ENCODE results near the gene FAM222A. TPM values are rescaled to one million over a fixed set of nuclear protein-coding genes. Genes with fewer than 3 reads are reported as not detected.

The FAM222A gene
- total RNA-seq, 2 experiments from 2014 or later = 0.20 to 0.38 TPM

DNA sequence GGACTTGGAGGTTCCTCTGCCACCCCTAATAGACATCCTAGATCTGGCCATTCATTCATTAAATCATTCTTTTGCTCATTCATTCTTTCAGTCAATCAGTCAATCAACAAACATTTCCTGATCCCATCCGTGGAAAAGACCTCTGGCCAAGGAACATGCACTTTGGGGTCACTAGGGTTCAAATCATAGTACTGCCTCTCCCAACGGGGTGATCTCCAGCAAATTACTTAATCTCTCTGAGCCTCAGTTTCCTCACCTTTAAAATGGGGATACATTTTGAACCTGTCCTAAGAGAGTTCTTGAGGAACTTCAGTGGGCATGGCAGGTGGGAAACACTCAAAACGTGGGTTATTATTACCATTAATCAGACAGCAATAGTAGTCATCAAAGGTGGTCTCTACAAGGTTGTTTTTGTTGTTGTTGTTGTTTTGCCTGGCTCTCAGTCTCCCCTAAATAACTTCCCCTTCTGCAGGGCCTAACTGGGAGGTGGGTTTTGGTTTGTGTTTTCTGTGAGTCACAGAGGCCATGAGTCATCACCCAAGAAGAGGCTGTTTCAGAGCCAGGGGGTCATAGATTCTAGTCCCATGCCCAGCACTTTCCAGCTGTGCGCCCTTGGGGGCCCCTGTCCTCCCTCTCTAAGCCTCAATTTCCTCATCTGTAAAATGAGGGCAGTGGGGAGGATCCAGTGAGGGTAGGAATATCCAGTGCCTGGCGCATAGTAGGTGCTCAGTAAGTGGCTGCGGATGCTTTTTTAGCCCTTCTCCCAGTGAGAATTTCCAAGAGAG lies 16.9 kb upstream of the FAM222A start:
- H3K27me3 Mint-ChIP-seq (ENCODE audit: low read depth) = peaks cover 6% of the 10 kb centered on the region
- CTCF ChIA-PET = no interaction called here
- H3K36me3 Mint-ChIP-seq (ENCODE audit: low read depth) = no peaks in the 10 kb centered on the region
- intact Hi-C loops (cut with micrococcal nuclease) = no loop called here
- H3K27ac Mint-ChIP-seq = no peak overlapping the region
- no peaks in the 10 kb centered on the region for H3K9me3 Mint-ChIP-seq
- H3K4me3 Mint-ChIP-seq = no peak overlapping the region
- DNase-seq = peak; percentile 14
- H3K4me1 Mint-ChIP-seq (ENCODE audit: low read depth) = no peaks in the 10 kb centered on the region

DNA sequence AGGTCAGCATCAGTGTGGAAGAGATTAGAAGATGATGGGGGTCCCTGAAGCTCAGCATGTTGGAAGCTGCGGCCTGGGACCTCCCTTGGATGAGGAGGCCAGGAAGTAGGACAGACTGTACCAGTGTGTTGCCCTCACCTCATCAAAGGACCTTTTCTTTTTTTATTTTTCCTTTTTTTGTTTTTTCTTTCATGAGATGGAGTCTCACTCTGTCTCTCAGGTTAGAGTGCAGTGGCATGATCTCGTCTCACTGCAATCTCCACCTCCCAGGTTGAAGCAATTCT lies 16.4 kb upstream of the FAM222A start:
- no peaks in the 10 kb centered on the region for H3K36me3 Mint-ChIP-seq (ENCODE audit: low read depth)
- no peak for DNase-seq
- H3K27me3 Mint-ChIP-seq (ENCODE audit: low read depth) = peaks cover 5% of the 10 kb centered on the region
- intact Hi-C loops (cut with micrococcal nuclease) = no loop called here
- no peaks in the 10 kb centered on the region for H3K4me1 Mint-ChIP-seq (ENCODE audit: low read depth)
- no peak overlapping the region for H3K27ac Mint-ChIP-seq
- CTCF ChIA-PET = no interaction called here
- no peak overlapping the region for H3K4me3 Mint-ChIP-seq
- no peaks in the 10 kb centered on the region for H3K9me3 Mint-ChIP-seq

DNA sequence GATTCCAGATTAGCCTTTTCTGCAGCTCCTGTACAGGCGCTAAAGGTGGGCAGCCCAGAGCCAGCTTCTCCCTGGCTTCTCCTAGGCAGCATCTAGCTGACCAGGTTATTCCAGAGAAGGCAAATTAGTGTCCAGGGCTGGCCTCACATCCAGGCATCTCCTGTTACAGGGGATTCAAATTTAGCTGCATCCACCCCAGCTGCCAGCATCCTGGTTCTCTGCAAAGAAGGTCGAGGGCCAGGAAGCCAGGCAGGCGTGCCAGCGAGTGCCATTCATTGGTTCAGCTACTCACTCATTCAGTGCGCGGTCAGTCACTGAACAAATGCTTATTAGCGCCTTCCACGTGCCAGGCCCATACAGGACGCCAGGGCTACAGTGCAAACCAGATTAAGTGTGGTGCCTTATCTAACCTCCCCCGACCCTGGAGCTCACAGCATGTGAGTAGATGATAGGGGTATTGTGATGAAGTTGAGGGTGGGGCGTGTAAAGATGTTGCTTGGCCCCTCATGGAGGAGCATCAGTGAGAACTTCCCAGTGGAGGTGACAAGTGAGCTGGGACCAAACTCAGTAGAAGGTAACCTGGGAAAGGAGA lies 15.7 kb upstream of the FAM222A start:
- no peaks in the 10 kb centered on the region for H3K36me3 Mint-ChIP-seq (ENCODE audit: low read depth)
- intact Hi-C loops (cut with micrococcal nuclease) = no loop called here
- peaks cover 3% of the 10 kb centered on the region for H3K27me3 Mint-ChIP-seq (ENCODE audit: low read depth)
- no peaks in the 10 kb centered on the region for H3K9me3 Mint-ChIP-seq
- no peak overlapping the region for H3K27ac Mint-ChIP-seq
- no peaks in the 10 kb centered on the region for H3K4me1 Mint-ChIP-seq (ENCODE audit: low read depth)
- DNase-seq = no peak
- CTCF ChIA-PET = no interaction called here
- no peak overlapping the region for H3K4me3 Mint-ChIP-seq

DNA sequence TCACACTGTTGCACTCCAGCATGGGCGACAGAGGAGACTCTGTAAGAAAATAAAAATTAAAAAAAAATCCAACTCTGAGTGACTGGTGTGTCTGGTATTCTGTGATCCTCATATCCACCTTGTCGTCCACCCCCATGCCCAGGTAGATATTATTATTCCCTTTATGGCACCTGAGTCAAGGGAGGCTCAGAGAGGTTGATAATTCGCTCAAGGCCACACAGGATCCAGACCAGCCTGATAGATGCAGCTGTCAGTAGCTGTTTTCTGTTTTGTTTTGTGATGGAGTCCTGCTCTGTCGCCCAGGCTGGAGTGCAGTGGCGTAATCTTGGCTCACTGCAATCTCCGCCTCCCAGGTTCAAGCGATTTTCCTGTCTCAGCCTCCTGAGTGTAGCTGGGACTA lies 14.8 kb upstream of the FAM222A start:
- Mint-ChIP-seq H3K27me3 (ENCODE audit: low read depth) (no peaks in the 10 kb centered on the region), H3K4me3 (no peak overlapping the region), H3K36me3 (ENCODE audit: low read depth) (no peaks in the 10 kb centered on the region), H3K9me3 (no peaks in the 10 kb centered on the region), H3K27ac (no peak overlapping the region), H3K4me1 (ENCODE audit: low read depth) (no peaks in the 10 kb centered on the region)
- intact Hi-C loops (cut with micrococcal nuclease) = no loop called here
- CTCF ChIA-PET = interaction anchor here (0.8 kb wide), 1 partner anchor 101 kb away, joined by 3 read pairs; no protein-coding TSS in a partner anchor
- no peak for DNase-seq

DNA sequence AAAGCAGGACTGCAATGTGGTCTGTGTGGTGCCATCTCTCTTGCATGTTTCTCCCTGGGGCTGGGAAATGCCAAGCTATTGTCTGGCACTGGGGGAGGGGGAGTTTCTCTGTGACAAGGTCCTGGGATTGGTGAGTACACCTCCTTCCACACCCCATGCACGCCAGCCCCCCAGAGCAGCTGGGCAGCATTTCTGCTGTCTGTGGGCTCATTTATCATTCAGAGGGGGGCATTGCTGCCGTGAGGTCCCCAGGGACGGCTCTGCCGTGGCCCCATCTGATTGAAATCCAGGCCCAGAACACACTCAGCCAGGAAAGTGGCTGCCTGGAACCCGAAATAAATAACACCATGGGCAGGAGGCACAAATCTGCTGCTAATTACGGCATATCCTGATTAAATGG lies 12.6 kb upstream of the FAM222A start:
- no peak for DNase-seq
- H3K9me3 Mint-ChIP-seq = no peaks in the 10 kb centered on the region
- no peaks in the 10 kb centered on the region for H3K36me3 Mint-ChIP-seq (ENCODE audit: low read depth)
- no peak overlapping the region for H3K27ac Mint-ChIP-seq
- intact Hi-C loops (cut with micrococcal nuclease) = no loop called here
- no peak overlapping the region for H3K4me3 Mint-ChIP-seq
- no peaks in the 10 kb centered on the region for H3K27me3 Mint-ChIP-seq (ENCODE audit: low read depth)
- H3K4me1 Mint-ChIP-seq (ENCODE audit: low read depth) = no peaks in the 10 kb centered on the region
- CTCF ChIA-PET = interaction anchor here (1.1 kb wide), 1 partner anchor 14 kb away, joined by 3 read pairs; no protein-coding TSS in a partner anchor

DNA sequence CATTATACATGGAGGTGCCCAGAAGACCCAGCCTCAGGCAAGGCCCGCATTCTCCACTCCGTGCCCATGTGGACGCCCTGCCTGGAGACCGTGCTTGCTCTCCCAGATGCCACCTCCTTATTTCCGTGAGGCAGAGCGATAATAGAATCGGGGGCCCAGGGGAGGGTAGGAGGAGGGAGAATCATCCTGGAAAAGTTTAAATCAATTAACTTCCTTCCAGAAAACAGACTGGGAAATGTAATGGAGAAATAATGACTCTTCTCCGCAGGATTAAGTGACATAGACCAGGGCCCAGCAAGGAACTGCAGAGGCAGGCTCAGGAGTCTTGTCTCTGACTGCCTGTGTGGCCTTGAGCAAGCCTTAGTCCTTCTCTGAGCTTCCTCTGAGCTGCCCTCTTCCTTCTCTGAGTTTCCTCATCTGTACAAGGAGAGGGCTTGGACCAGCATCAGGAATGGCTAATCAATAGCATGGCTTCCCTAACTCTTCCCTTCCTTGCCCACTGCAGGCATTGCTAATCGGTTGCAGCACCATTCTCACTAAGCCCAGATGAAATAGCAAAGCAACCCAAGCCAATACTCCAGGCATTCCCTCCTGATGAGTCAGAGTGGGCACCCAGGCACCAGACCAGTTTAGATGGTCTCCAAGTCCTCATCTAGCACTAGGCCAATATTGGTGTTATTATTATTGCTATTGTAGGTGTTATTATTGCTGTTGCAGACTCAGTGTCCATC lies 11.3 kb upstream of the FAM222A start:
- intact Hi-C loops (cut with micrococcal nuclease) = no loop called here
- no peak overlapping the region for H3K27ac Mint-ChIP-seq

DNA sequence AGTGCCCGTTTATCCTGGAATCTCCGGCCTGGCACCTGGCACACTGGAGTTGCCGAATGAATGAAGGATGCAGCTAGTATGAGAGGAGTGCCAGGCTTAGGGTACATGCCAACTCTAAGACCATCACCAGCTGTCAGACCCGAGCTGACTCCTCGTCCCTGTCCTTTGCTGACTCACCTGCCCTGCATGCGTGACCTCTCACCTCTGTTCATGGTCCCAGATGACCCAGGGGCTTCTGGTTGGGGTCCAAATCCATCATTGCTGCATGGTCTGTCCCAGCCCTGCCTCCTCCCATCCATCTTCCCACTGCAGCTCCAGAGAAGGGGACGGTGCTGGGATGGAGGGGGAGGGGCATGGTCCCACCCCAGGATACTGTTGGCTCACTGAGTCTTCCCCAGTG lies 9.9 kb upstream of the FAM222A start:
- no peak overlapping the region for H3K27ac Mint-ChIP-seq
- no peak for DNase-seq
- no peaks in the 10 kb centered on the region for H3K9me3 Mint-ChIP-seq
- no peak overlapping the region for H3K4me3 Mint-ChIP-seq
- H3K36me3 Mint-ChIP-seq (ENCODE audit: low read depth) = no peaks in the 10 kb centered on the region
- H3K4me1 Mint-ChIP-seq (ENCODE audit: low read depth) = no peaks in the 10 kb centered on the region
- intact Hi-C loops (cut with micrococcal nuclease) = no loop called here
- CTCF ChIA-PET = no interaction called here
- H3K27me3 Mint-ChIP-seq (ENCODE audit: low read depth) = no peaks in the 10 kb centered on the region

More for the DNA sequence above, 11.3 kb upstream of the FAM222A start:
- Mint-ChIP-seq H3K4me3 (no peak overlapping the region), H3K4me1 (ENCODE audit: low read depth) (no peaks in the 10 kb centered on the region), H3K36me3 (ENCODE audit: low read depth) (no peaks in the 10 kb centered on the region), H3K9me3 (no peaks in the 10 kb centered on the region), H3K27me3 (ENCODE audit: low read depth) (no peaks in the 10 kb centered on the region)
- CTCF ChIA-PET = no interaction called here
- no peak for DNase-seq

DNA sequence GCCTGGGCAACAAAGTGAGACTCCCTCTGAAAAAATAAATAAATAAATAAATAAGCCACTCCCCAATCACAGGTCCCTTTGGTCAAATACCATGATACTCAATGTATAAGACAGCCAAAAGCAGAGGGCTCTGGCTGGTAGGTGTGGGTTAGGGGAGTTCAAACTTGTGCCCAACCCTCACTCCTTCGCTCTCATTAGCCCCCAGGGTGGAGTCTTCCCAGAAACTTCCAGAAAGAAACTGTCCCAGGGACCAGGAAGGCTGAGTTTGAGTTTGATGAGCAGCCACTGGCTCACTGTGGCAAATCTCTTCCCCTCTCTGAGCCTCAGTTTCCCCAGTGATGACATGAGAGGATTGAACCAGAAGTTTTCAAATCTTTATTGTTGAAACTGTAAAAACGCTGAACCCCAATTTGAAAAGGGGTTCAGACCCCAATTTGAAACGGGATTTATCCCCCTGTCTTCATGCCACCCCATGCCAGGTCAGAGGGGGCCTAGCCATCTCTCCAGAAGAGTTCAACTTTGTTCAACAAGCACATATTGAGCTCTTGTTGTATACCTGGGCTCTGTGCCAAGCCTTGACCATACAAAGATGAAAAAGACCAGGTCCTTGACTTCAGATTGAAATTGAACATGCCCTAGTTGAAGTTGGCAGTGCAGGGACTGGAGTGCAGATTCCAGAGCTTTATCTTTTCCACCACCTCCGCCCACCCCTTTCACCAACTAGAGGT lies 9.1 kb upstream of the FAM222A start:
- no peak for DNase-seq
- intact Hi-C loops (cut with micrococcal nuclease) = no loop called here
- Mint-ChIP-seq H3K9me3 (no peaks in the 10 kb centered on the region), H3K27ac (no peak overlapping the region), H3K4me3 (no peak overlapping the region), H3K27me3 (ENCODE audit: low read depth) (no peaks in the 10 kb centered on the region), H3K36me3 (ENCODE audit: low read depth) (no peaks in the 10 kb centered on the region), H3K4me1 (ENCODE audit: low read depth) (no peaks in the 10 kb centered on the region)
- CTCF ChIA-PET = interaction anchor here (0.7 kb wide), 1 partner anchor 32 kb away, joined by 7 read pairs; no protein-coding TSS in a partner anchor

DNA sequence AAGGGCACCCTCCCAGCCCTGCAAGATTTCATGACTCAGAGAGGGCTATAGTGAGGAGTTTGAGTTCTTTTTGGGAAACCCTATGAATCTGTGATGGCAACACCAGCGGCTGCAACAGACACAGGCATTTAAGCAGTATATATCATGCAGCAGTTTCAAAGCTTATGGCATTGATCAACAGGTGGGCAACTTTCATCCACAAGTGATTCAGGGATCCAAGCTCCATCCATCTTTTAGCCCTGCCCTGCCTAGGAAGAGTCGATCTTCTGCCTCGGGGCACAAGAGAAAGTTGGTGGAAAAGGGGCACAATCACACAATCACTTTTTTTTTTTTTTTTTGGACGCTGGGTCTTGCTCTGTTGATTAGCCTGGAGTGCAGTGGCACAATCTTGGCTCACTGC lies 8.3 kb upstream of the FAM222A start:
- Mint-ChIP-seq H3K9me3 (no peaks in the 10 kb centered on the region), H3K4me1 (ENCODE audit: low read depth) (no peaks in the 10 kb centered on the region), H3K27me3 (ENCODE audit: low read depth) (no peaks in the 10 kb centered on the region), H3K27ac (no peak overlapping the region), H3K36me3 (ENCODE audit: low read depth) (no peaks in the 10 kb centered on the region), H3K4me3 (no peak overlapping the region)
- DNase-seq = no peak
- CTCF ChIA-PET = interaction anchor here (0.7 to 1.2 kb wide), 2 partner anchors 33 to 107 kb away, joined by 3 to 7 read pairs; no protein-coding TSS in a partner anchor
- intact Hi-C loops (cut with micrococcal nuclease) = no loop called here

DNA sequence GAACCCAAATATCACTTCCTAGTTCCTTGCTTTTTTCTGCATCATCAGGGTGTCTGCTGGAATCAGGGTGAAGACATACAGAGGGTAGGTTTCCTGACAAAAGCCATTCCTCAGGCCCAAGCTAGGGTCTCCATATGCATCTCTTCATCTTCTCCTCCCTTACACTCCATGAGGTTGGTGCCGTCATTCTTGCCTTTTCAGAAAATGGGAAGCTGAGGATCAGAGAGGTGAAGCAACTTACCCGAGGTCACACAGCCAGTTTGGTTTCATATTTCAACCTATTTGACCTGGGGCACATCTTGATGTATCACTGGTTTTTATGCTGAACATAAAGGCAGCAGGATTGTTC lies 7.3 kb upstream of the FAM222A start:
- intact Hi-C loops (cut with micrococcal nuclease) = no loop called here

DNA sequence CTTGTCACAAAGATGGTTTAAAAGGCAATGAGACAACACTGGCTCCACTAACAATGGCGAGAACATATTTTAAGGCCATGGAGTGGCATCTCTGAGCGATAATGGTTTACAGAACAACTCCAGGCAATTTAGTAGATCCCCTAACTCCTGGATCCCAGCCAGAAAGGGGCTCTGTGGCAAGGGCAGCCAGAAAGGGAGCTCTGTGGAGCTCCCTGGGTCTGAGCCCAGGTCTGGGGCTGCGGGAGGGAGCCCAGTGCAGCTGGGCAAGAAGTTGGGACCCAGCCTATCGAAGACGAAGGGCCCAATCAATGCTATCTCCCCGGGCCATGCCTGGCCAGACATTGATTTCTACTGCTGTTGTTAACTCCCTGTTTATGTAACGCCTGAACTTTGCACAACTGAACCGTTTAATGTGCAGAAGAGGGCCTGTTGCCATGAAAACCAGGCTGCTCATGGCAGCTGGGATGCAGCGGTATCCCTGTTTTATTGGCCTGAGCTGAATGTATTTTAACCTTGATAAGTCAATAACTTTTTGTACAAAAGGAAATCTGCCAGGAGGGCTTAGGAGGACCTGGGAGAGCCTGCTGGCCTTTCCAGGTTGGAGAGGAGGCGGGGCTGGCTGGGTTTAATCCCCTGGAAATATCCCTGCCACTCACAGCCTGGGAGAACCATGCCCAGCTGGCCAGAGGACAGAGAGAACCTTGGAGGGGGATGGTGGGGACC lies 6.7 kb upstream of the FAM222A start:
- DNase-seq = no peak
- CTCF ChIA-PET = no interaction called here
- peaks cover 8% of the 10 kb centered on the region for H3K27me3 Mint-ChIP-seq (ENCODE audit: low read depth)
- H3K4me3 Mint-ChIP-seq = no peak overlapping the region
- no peaks in the 10 kb centered on the region for H3K4me1 Mint-ChIP-seq (ENCODE audit: low read depth)
- H3K27ac Mint-ChIP-seq = no peak overlapping the region
- no peaks in the 10 kb centered on the region for H3K9me3 Mint-ChIP-seq
- no peaks in the 10 kb centered on the region for H3K36me3 Mint-ChIP-seq (ENCODE audit: low read depth)
- intact Hi-C loops (cut with micrococcal nuclease) = no loop called here

More for the DNA sequence above, 7.3 kb upstream of the FAM222A start:
- no peak for DNase-seq
- Mint-ChIP-seq H3K4me3 (no peak overlapping the region), H3K36me3 (ENCODE audit: low read depth) (no peaks in the 10 kb centered on the region), H3K27ac (no peak overlapping the region), H3K27me3 (ENCODE audit: low read depth) (peaks cover 8% of the 10 kb centered on the region), H3K4me1 (ENCODE audit: low read depth) (no peaks in the 10 kb centered on the region), H3K9me3 (no peaks in the 10 kb centered on the region)
- CTCF ChIA-PET = interaction anchor here (1.2 kb wide), 1 partner anchor 108 kb away, joined by 3 read pairs; no protein-coding TSS in a partner anchor

DNA sequence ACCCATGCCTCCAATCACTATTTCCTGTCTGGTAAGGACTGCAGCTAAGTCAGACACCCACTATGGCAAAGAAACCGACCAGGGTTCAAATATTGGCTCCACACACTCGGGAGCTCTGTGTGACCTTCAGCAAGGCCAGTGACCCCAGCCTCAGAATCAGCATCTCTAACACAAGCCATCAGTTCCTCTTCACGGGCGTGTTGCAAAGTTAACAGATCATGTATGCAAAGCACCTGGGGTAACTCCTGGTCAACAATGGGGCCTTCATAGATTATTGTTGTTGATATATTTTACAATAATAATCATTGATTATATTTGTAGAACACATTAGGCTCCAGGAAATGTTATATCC lies 6.2 kb upstream of the FAM222A start:
- Mint-ChIP-seq H3K36me3 (ENCODE audit: low read depth) (no peaks in the 10 kb centered on the region), H3K4me3 (no peak overlapping the region), H3K27me3 (ENCODE audit: low read depth) (peaks cover 10% of the 10 kb centered on the region), H3K27ac (no peak overlapping the region), H3K9me3 (no peaks in the 10 kb centered on the region), H3K4me1 (ENCODE audit: low read depth) (no peaks in the 10 kb centered on the region)
- CTCF ChIA-PET = no interaction called here
- intact Hi-C loops (cut with micrococcal nuclease) = no loop called here
- DNase-seq = no peak
